Measurements from ENCODE around the gene IGDCC3.

Gene IGDCC3

GRCh38 chr15:65328506-65329287 lies 49.1 kb downstream of the IGDCC3 start:
- Histone ChIP-seq H3K4me1 (ENCODE audit: control insufficient read depth, insufficient read depth, low read length) (peaks cover 3% of the 10 kb centered on the region; the same call in 1 of the 2 replicates), H3K4me3 (ENCODE audit: low read length) (no peak overlapping the region), H3K27ac (ENCODE audit: low read length) (no peak overlapping the region), H3K36me3 (ENCODE audit: control insufficient read depth, insufficient read depth, low read length) (peaks cover 27% of the 10 kb centered on the region), H3K9me3 (ENCODE audit: control insufficient read depth, insufficient read depth, low read length) (no peaks in the 10 kb centered on the region), H3K27me3 (ENCODE audit: control insufficient read depth, insufficient read depth, low read length) (no peaks in the 10 kb centered on the region)
- no peak for DNase-seq (ENCODE audit: low read depth, low spot score)
- no CpG with 5 or more reads among the region's 21 CpGs for WGBS (ENCODE audit: insufficient coverage, insufficient read length)

GRCh38 chr15:65327651-65328393 lies 50.0 kb downstream of the IGDCC3 start:
- peaks cover 3% of the 10 kb centered on the region; the same call in 1 of the 2 replicates for H3K4me1 ChIP-seq (ENCODE audit: control insufficient read depth, insufficient read depth, low read length)
- no peaks in the 10 kb centered on the region for H3K27me3 ChIP-seq (ENCODE audit: control insufficient read depth, insufficient read depth, low read length)
- H3K4me3 ChIP-seq (ENCODE audit: low read length), result no peak overlapping the region
- DNase-seq (ENCODE audit: low read depth, low spot score), result no peak
- H3K9me3 ChIP-seq (ENCODE audit: control insufficient read depth, insufficient read depth, low read length), result no peaks in the 10 kb centered on the region
- H3K36me3 ChIP-seq (ENCODE audit: control insufficient read depth, insufficient read depth, low read length), result peaks cover 27% of the 10 kb centered on the region
- no peak overlapping the region for H3K27ac ChIP-seq (ENCODE audit: low read length)
- WGBS (ENCODE audit: insufficient coverage, insufficient read length), result no CpG with 5 or more reads among the region's 12 CpGs

GRCh38 chr15:65326818-65327217 lies 51.0 kb downstream of the IGDCC3 start:
- Histone ChIP-seq H3K4me3 (ENCODE audit: low read length) (no peak overlapping the region), H3K4me1 (ENCODE audit: control insufficient read depth, insufficient read depth, low read length) (peaks cover 3% of the 10 kb centered on the region; the same call in 1 of the 2 replicates), H3K36me3 (ENCODE audit: control insufficient read depth, insufficient read depth, low read length) (peaks cover 23% of the 10 kb centered on the region), H3K27me3 (ENCODE audit: control insufficient read depth, insufficient read depth, low read length) (no peaks in the 10 kb centered on the region), H3K9me3 (ENCODE audit: control insufficient read depth, insufficient read depth, low read length) (no peaks in the 10 kb centered on the region), H3K27ac (ENCODE audit: low read length) (no peak overlapping the region)
- no peak for DNase-seq (ENCODE audit: low read depth, low spot score)
- WGBS (ENCODE audit: insufficient coverage, insufficient read length), result no CpG with 5 or more reads among the region's 2 CpGs

- H3K27ac ChIP-seq (ENCODE audit: low read length), result no peak overlapping the region
- no peaks in the 10 kb centered on the region for H3K9me3 ChIP-seq (ENCODE audit: control insufficient read depth, insufficient read depth, low read length)
- no CpG with 5 or more reads among the region's 12 CpGs for WGBS (ENCODE audit: insufficient coverage, insufficient read length)
- DNase-seq (ENCODE audit: low read depth, low spot score), result no peak
- H3K27me3 ChIP-seq (ENCODE audit: control insufficient read depth, insufficient read depth, low read length), result no peaks in the 10 kb centered on the region
- no peak overlapping the region for H3K4me3 ChIP-seq (ENCODE audit: low read length)
- peaks cover 3% of the 10 kb centered on the region; the same call in 1 of the 2 replicates for H3K4me1 ChIP-seq (ENCODE audit: control insufficient read depth, insufficient read depth, low read length)
- H3K36me3 ChIP-seq (ENCODE audit: control insufficient read depth, insufficient read depth, low read length), result peaks cover 16% of the 10 kb centered on the region
Observed at GRCh38 chr15:65326117-65326526, 51.7 kb downstream of the IGDCC3 start.

- no peak for DNase-seq (ENCODE audit: low read depth, low spot score)
- Histone ChIP-seq H3K27ac (ENCODE audit: low read length) (no peak overlapping the region), H3K27me3 (ENCODE audit: control insufficient read depth, insufficient read depth, low read length) (no peaks in the 10 kb centered on the region), H3K36me3 (ENCODE audit: control insufficient read depth, insufficient read depth, low read length) (no peaks in the 10 kb centered on the region), H3K4me1 (ENCODE audit: control insufficient read depth, insufficient read depth, low read length) (peaks cover 3% of the 10 kb centered on the region; the same call in 1 of the 2 replicates), H3K9me3 (ENCODE audit: control insufficient read depth, insufficient read depth, low read length) (no peaks in the 10 kb centered on the region), H3K4me3 (ENCODE audit: low read length) (no peak overlapping the region)
- no CpG with 5 or more reads among the region's 9 CpGs for WGBS (ENCODE audit: insufficient coverage, insufficient read length)
Observed at GRCh38 chr15:65323071-65323511, 54.7 kb downstream of the IGDCC3 start.

- Histone ChIP-seq H3K27ac (ENCODE audit: low read length) (no peak overlapping the region), H3K36me3 (ENCODE audit: control insufficient read depth, insufficient read depth, low read length) (no peaks in the 10 kb centered on the region), H3K9me3 (ENCODE audit: control insufficient read depth, insufficient read depth, low read length) (no peaks in the 10 kb centered on the region), H3K4me1 (ENCODE audit: control insufficient read depth, insufficient read depth, low read length) (no peaks in the 10 kb centered on the region), H3K27me3 (ENCODE audit: control insufficient read depth, insufficient read depth, low read length) (no peaks in the 10 kb centered on the region), H3K4me3 (ENCODE audit: low read length) (no peak overlapping the region)
- no peak for DNase-seq (ENCODE audit: low read depth, low spot score)
- WGBS (ENCODE audit: insufficient coverage, insufficient read length), result no CpG with 5 or more reads among the region's 5 CpGs
Observed at GRCh38 chr15:65318870-65319356, 58.9 kb downstream of the IGDCC3 start.

- no CpG with 5 or more reads among the region's 11 CpGs for WGBS (ENCODE audit: insufficient coverage, insufficient read length)
- Histone ChIP-seq H3K9me3 (ENCODE audit: control insufficient read depth, insufficient read depth, low read length) (no peaks in the 10 kb centered on the region), H3K4me3 (ENCODE audit: low read length) (no peak overlapping the region), H3K27ac (ENCODE audit: low read length) (no peak overlapping the region), H3K36me3 (ENCODE audit: control insufficient read depth, insufficient read depth, low read length) (no peaks in the 10 kb centered on the region), H3K27me3 (ENCODE audit: control insufficient read depth, insufficient read depth, low read length) (no peaks in the 10 kb centered on the region), H3K4me1 (ENCODE audit: control insufficient read depth, insufficient read depth, low read length) (no peaks in the 10 kb centered on the region; the same call in 1 of the 2 replicates)
- DNase-seq (ENCODE audit: low read depth, low spot score), result no peak
Observed at GRCh38 chr15:65312400-65312916, 65.3 kb downstream of the IGDCC3 start.

GRCh38 chr15:65311760-65312159 lies 66.0 kb downstream of the IGDCC3 start:
- no peak for DNase-seq (ENCODE audit: low read depth, low spot score)
- H3K4me3 ChIP-seq (ENCODE audit: low read length), result no peak overlapping the region
- H3K9me3 ChIP-seq (ENCODE audit: control insufficient read depth, insufficient read depth, low read length), result no peaks in the 10 kb centered on the region
- H3K36me3 ChIP-seq (ENCODE audit: control insufficient read depth, insufficient read depth, low read length), result no peaks in the 10 kb centered on the region
- H3K27me3 ChIP-seq (ENCODE audit: control insufficient read depth, insufficient read depth, low read length), result no peaks in the 10 kb centered on the region
- H3K27ac ChIP-seq (ENCODE audit: low read length), result no peak overlapping the region
- WGBS (ENCODE audit: insufficient coverage, insufficient read length), result no CpG with 5 or more reads among the region's 3 CpGs
- H3K4me1 ChIP-seq (ENCODE audit: control insufficient read depth, insufficient read depth, low read length), result no peaks in the 10 kb centered on the region; the same call in 1 of the 2 replicates

GRCh38 chr15:65310431-65311137 lies 67.2 kb downstream of the IGDCC3 start:
- Histone ChIP-seq H3K4me3 (ENCODE audit: low read length) (no peak overlapping the region), H3K4me1 (ENCODE audit: control insufficient read depth, insufficient read depth, low read length) (no peaks in the 10 kb centered on the region; the same call in 1 of the 2 replicates), H3K9me3 (ENCODE audit: control insufficient read depth, insufficient read depth, low read length) (no peaks in the 10 kb centered on the region), H3K36me3 (ENCODE audit: control insufficient read depth, insufficient read depth, low read length) (no peaks in the 10 kb centered on the region), H3K27me3 (ENCODE audit: control insufficient read depth, insufficient read depth, low read length) (no peaks in the 10 kb centered on the region), H3K27ac (ENCODE audit: low read length) (no peak overlapping the region)
- DNase-seq (ENCODE audit: low read depth, low spot score), result no peak
- no CpG with 5 or more reads among the region's 10 CpGs for WGBS (ENCODE audit: insufficient coverage, insufficient read length)
